Activated CD4-positive, alpha-beta T cell treated with anti-CD3 and anti-CD28 coated beads for 36 hours (primary cell): ENCODE data around the gene GAP43. TPM values are rescaled to one million over a fixed set of nuclear protein-coding genes. Genes with fewer than 3 reads are reported as not detected.

Experiments
- ATAC-seq: fragments of 200-7000 bp; cut with Tn5 transposase; one replicate; pipeline ENCODE4 v1.10.0; 2021; ENCODE audit warnings: mild to moderate bottlenecking, moderate library complexity
- CTCF ChIA-PET: fragments of 350-600 bp; sonication (Branson Sonifier 250); formaldehyde crosslinking; loops from one replicate; lab custom pipeline; 2021; ENCODE audit warnings: antibody characterized with exemption; lab: Charles Lee
- POLR2A ChIA-PET: fragments of 350-600 bp; sonication (Branson Sonifier 250); formaldehyde crosslinking; loops from one replicate; lab custom pipeline; 2021; ENCODE audit warnings: antibody characterized with exemption, inconsistent platforms; lab: Charles Lee
- DNase-seq: peaks from one replicate; pipeline ENCODE4 v3.0.0-alpha.2; 2020
- H3K27ac Mint-ChIP-seq: one replicate; pipeline ENCODE4 v1.8.0; 2021; ENCODE audit warnings: mixed read lengths
- H3K27me3 Mint-ChIP-seq: one replicate; pipeline ENCODE4 v1.8.0; 2021; ENCODE audit warnings: mixed read lengths
- H3K36me3 Mint-ChIP-seq: one replicate; pipeline ENCODE4 v1.8.0; 2021; ENCODE audit warnings: low read depth, mixed read lengths
- H3K4me1 Mint-ChIP-seq: one replicate; pipeline ENCODE4 v1.8.0; 2021; ENCODE audit warnings: mixed read lengths
- H3K4me3 Mint-ChIP-seq: one replicate; pipeline ENCODE4 v1.8.0; 2021; ENCODE audit warnings: mild to moderate bottlenecking, moderate library complexity, mixed read lengths
- H3K9me3 Mint-ChIP-seq: one replicate; pipeline ENCODE4 v1.8.0; 2021; ENCODE audit warnings: low read depth, mixed read lengths
- intact Hi-C, 2 experiments: fragments of 100-400 bp; cut with DNase I in 1 of 2; cut with micrococcal nuclease in 1 of 2; formaldehyde crosslinking; loops; one replicate each; pipeline versions ENCODE4 v1.14.2 to v1.15.1; 2022 to 2024; cut with DNase I, micrococcal nuclease
- total RNA-seq, 2 experiments: library from RNA; stranded (reverse); gene quantifications; one replicate each; pipeline ENCODE4 v1.2.3, GENCODE V29; 2021

Gene GAP43
- total RNA-seq, result not detected

GRCh38 chr3:115623044-115623868 lies at the start of gene GAP43:
GAP43 (plus strand) TSS chr3:115623510; CDS start chr3:115623690, 180 bp downstream.
- ChIA-PET POLR2A (no interaction called here), CTCF (interaction anchor here (0.7 to 1.3 kb wide), 2 partner anchors 8 to 1085 kb away, joined by 3 to 4 read pairs; no protein-coding TSS in a partner anchor)
- H3K4me1 Mint-ChIP-seq, result peaks cover 12% of the 10 kb centered on the region
- intact Hi-C loops, result no loop called here
- no peak within 1 kb of the TSS for H3K27ac Mint-ChIP-seq
- H3K27me3 Mint-ChIP-seq, result peaks cover 44% of the 10 kb centered on the region
- no peaks in the 10 kb centered on the region for H3K9me3 Mint-ChIP-seq
- DNase-seq (peak; percentile 38), ATAC-seq (peak; percentile 60)
- peak within 1 kb of the TSS; percentile 21 for H3K4me3 Mint-ChIP-seq
- no peaks in the 10 kb centered on the region for H3K36me3 Mint-ChIP-seq

- CTCF ChIA-PET, result no interaction called here
Observed at GRCh38 chr3:115576325-115576875, 46.9 kb upstream of the GAP43 start.

GRCh38 chr3:115577000-115577399 lies 46.3 kb upstream of the GAP43 start:
- Mint-ChIP-seq H3K27me3 (peaks cover 11% of the 10 kb centered on the region), H3K36me3 (no peaks in the 10 kb centered on the region), H3K27ac (no peak overlapping the region), H3K4me1 (no peaks in the 10 kb centered on the region), H3K9me3 (no peaks in the 10 kb centered on the region), H3K4me3 (no peak overlapping the region)
- CTCF ChIA-PET, result no interaction called here
- intact Hi-C loops, result no loop called here
- no peak for ATAC-seq
- no peak for DNase-seq
- POLR2A ChIA-PET, result no interaction called here

More at GRCh38 chr3:115576325-115576875, 46.9 kb upstream of the GAP43 start:
- Mint-ChIP-seq H3K9me3 (no peaks in the 10 kb centered on the region), H3K27ac (no peak overlapping the region), H3K4me1 (no peaks in the 10 kb centered on the region), H3K36me3 (no peaks in the 10 kb centered on the region), H3K27me3 (peaks cover 11% of the 10 kb centered on the region), H3K4me3 (no peak overlapping the region)
- ATAC-seq (no peak), DNase-seq (no peak)
- POLR2A ChIA-PET, result no interaction called here
- intact Hi-C loops, result no loop called here

- H3K9me3 Mint-ChIP-seq, result no peaks in the 10 kb centered on the region
- H3K36me3 Mint-ChIP-seq, result no peaks in the 10 kb centered on the region
- ChIA-PET CTCF (interaction anchor here (1.2 kb wide), 1 partner anchor 48 kb away, joined by 3 read pairs; no protein-coding TSS in a partner anchor), POLR2A (no interaction called here)
- no peak overlapping the region for H3K4me3 Mint-ChIP-seq
- ATAC-seq, result no peak
- peaks cover 11% of the 10 kb centered on the region for H3K27me3 Mint-ChIP-seq
- no peaks in the 10 kb centered on the region for H3K4me1 Mint-ChIP-seq
- intact Hi-C loops, result no loop called here
- no peak for DNase-seq
- no peak overlapping the region for H3K27ac Mint-ChIP-seq
Observed at GRCh38 chr3:115578331-115578730, 45.0 kb upstream of the GAP43 start.

- intact Hi-C loops, result no loop called here
- CTCF ChIA-PET, result interaction anchor here (0.8 kb wide), 1 partner anchor 91 kb away, joined by 3 read pairs; no protein-coding TSS in a partner anchor
- no peaks in the 10 kb centered on the region for H3K9me3 Mint-ChIP-seq
- no peak overlapping the region for H3K27ac Mint-ChIP-seq
- DNase-seq (no peak), ATAC-seq (no peak)
- H3K4me1 Mint-ChIP-seq, result no peaks in the 10 kb centered on the region
- peaks cover 6% of the 10 kb centered on the region for H3K27me3 Mint-ChIP-seq
- no peak overlapping the region for H3K4me3 Mint-ChIP-seq
- POLR2A ChIA-PET, result no interaction called here
- no peaks in the 10 kb centered on the region for H3K36me3 Mint-ChIP-seq
Observed at GRCh38 chr3:115580566-115580965, 42.7 kb upstream of the GAP43 start.

GRCh38 chr3:115581362-115582135 lies 41.8 kb upstream of the GAP43 start:
- H3K27me3 Mint-ChIP-seq, result peaks cover 5% of the 10 kb centered on the region
- no peaks in the 10 kb centered on the region for H3K9me3 Mint-ChIP-seq
- CTCF ChIA-PET, result no interaction called here
- POLR2A ChIA-PET, result no interaction called here
- H3K4me3 Mint-ChIP-seq, result no peak overlapping the region
- no peaks in the 10 kb centered on the region for H3K4me1 Mint-ChIP-seq
- intact Hi-C loops, result no loop called here
- H3K27ac Mint-ChIP-seq, result no peak overlapping the region
- no peaks in the 10 kb centered on the region for H3K36me3 Mint-ChIP-seq
- DNase-seq (peak; percentile 33), ATAC-seq (peak; percentile 58)

GRCh38 chr3:115588201-115589115 lies 34.9 kb upstream of the GAP43 start:
- intact Hi-C loops, result no loop called here
- no peak for ATAC-seq

GRCh38 chr3:115590873-115591272 lies 32.4 kb upstream of the GAP43 start:
- H3K9me3 Mint-ChIP-seq, result no peaks in the 10 kb centered on the region
- DNase-seq, result no peak
- no peak overlapping the region for H3K27ac Mint-ChIP-seq
- intact Hi-C loops, result no loop called here
- H3K36me3 Mint-ChIP-seq, result no peaks in the 10 kb centered on the region
- peaks cover 9% of the 10 kb centered on the region for H3K27me3 Mint-ChIP-seq
- no peak for ATAC-seq
- ChIA-PET POLR2A (no interaction called here), CTCF (no interaction called here)
- no peak overlapping the region for H3K4me3 Mint-ChIP-seq
- no peaks in the 10 kb centered on the region for H3K4me1 Mint-ChIP-seq

More at GRCh38 chr3:115588201-115589115, 34.9 kb upstream of the GAP43 start:
- Mint-ChIP-seq H3K27ac (no peak overlapping the region), H3K4me3 (no peak overlapping the region), H3K4me1 (no peaks in the 10 kb centered on the region), H3K36me3 (no peaks in the 10 kb centered on the region), H3K27me3 (peaks cover 9% of the 10 kb centered on the region), H3K9me3 (no peaks in the 10 kb centered on the region)
- ChIA-PET CTCF (no interaction called here), POLR2A (no interaction called here)
- DNase-seq, result no peak

- Mint-ChIP-seq H3K9me3 (no peaks in the 10 kb centered on the region), H3K4me3 (no peak overlapping the region), H3K27ac (no peak overlapping the region), H3K4me1 (no peaks in the 10 kb centered on the region), H3K27me3 (peaks cover 9% of the 10 kb centered on the region), H3K36me3 (no peaks in the 10 kb centered on the region)
- DNase-seq (no peak), ATAC-seq (no peak)
- ChIA-PET POLR2A (no interaction called here), CTCF (no interaction called here)
- intact Hi-C loops, result no loop called here
Observed at GRCh38 chr3:115595611-115596275, 27.6 kb upstream of the GAP43 start.

- H3K27me3 Mint-ChIP-seq, result peaks cover 13% of the 10 kb centered on the region
- ATAC-seq (no peak), DNase-seq (no peak)
- intact Hi-C loops, result no loop called here
- ChIA-PET POLR2A (no interaction called here), CTCF (interaction anchor here (0.8 kb wide), 1 partner anchor 59 kb away, joined by 3 read pairs; no protein-coding TSS in a partner anchor)
- no peak overlapping the region for H3K27ac Mint-ChIP-seq
- H3K4me3 Mint-ChIP-seq, result no peak overlapping the region
- H3K4me1 Mint-ChIP-seq, result no peaks in the 10 kb centered on the region
- H3K36me3 Mint-ChIP-seq, result no peaks in the 10 kb centered on the region
- H3K9me3 Mint-ChIP-seq, result no peaks in the 10 kb centered on the region
Observed at GRCh38 chr3:115598216-115598615, 25.1 kb upstream of the GAP43 start.
